COLO668 (cell line): Measurements from ENCODE around the gene FUNDC1.

Experiments used
- DNase-seq: peaks from one replicate; lab custom pipeline; 2025; ENCODE audit not compliant: unreplicated experiment; lab: John Stamatoyannopoulos, UW

FUNDC1 gene

DNA sequence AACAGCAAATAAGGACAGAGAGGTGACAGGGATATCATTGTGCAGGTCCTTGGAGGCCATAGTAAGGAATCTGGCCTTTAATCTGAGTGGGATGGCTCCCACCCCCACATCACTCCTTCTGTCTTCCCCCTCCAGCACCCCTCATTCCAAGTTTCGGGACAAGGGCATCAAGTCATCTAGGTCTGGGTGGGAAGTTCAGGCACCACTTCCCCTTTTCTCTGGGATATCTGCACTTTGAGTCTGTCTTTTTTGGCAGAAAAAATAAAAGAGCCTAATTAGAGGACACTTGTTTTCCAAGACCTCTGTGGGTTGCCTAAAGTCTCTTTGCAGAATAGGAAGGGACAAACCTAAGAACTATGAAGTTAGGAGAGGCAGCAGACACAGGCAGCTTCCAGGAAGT lies 60.1 kb downstream of the FUNDC1 start:
- DNase-seq, result no peak

DNA sequence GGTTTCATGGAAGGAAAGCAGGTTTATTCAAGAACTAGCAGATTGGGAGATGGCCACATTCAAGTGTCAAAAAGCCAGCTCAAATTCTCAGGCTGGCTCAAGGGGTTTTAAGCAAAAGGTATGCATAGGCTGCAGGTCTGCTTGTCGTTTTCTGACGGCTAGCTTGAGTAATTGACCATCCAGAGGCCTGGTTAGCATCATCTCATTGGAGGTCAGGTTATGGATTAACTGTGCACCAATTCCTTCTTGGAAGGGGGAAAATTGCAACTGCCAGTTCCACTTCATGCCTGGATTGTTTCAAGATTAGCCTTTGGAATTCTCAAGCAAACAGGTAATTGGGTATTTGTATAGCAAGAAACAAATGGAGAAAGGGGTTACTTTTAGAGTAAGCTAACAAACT lies 62.1 kb downstream of the FUNDC1 start:
- no peak for DNase-seq

DNA sequence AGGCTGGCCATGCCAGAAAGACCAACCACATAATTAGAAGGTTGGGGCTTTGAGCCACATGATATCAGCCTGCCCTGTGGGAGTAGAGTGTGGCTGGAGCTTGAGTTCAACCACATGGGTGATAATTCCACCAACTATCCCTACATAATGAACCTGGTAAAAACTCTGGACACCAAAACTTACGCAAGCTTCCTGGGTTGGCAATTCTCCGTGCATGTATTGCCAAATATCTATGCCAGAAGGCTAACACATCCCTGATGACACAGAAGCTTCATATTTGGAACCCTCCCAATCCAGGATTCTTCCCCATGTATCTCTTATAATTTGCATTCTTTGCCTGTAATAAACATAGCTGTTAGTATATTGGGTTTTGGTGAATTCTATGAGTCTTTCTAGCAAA lies 68.2 kb downstream of the FUNDC1 start:
- no peak for DNase-seq
